GM18870 (cell line): ENCODE results near the gene NDUFA12.

Source experiments
- ATAC-seq: cut with Tn5 transposase; IDR thresholded peaks from one replicate; pipeline ENCODE4 v1.9.1; 2021; ENCODE audit warnings: moderate library complexity; ENCODE audit not compliant: unreplicated experiment

The NDUFA12 gene

DNA sequence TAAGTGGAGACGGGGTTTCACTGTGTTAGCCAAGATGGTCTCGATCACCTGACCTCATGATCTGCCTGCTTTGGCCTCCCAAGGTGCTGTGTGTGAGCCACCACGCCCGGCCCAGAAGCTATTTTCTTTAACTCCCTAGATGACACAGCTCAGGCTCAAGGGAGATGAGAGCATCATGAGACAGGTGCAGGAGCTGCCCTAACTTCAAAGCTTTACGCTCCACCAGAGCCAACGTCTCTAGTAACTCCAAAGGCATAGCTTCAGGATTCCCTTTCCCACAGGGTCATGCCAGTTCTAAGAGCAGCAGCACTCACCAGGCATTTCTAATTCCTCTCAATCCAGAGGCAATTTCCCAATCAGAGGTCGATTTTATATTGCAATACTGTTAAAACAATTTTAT, 21.0 kb downstream of the NDUFA12 start:
- no peak for ATAC-seq

DNA sequence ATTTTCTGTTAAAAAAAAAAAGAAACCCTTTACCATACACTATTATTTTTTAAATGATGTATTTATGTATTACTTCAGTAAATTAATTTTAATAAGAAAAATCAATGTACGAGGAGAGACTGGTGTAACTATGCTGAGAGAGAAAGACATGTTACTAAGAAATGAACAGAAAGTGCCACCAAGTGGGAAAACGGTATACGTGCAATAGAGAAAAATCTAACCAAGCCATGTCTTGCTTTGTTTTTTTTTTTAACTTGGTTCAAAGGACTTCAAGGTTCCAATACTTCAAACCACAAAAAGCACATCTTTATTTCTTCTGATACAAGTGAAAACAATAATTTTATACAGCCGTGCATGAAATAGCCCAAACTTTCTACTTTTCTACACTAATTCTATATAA, 22.9 kb downstream of the NDUFA12 start:
- ATAC-seq, result no peak

GRCh38 chr12:94979941-94980340, 23.6 kb downstream of the NDUFA12 start:
- ATAC-seq, result no peak

- ATAC-seq, result no peak
Observed at GRCh38 chr12:94977766-94978468, 25.6 kb downstream of the NDUFA12 start.

- ATAC-seq, result no peak
Observed at GRCh38 chr12:94973221-94973620, 30.3 kb downstream of the NDUFA12 start.

GRCh38 chr12:94972795-94973194, 30.7 kb downstream of the NDUFA12 start:
- ATAC-seq, result no peak

DNA sequence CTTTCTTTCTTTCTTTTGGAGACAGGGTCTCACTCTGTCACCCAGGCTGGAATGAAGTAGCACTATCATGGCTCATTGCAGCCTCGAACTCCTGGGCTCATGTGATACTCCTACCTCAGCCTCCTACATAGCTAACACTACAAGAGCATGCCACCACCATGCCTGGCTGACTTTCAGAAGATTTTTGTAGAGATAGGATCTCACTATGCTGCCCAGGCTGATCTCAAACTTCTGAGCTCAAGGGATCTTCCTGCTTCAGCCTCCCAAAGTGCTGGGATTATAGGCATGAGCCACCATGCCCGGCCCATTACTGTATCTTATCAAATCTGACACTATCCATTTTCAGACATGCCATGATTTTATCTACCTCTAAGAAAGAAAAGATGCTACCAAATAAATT, 31.6 kb downstream of the NDUFA12 start:
- no peak for ATAC-seq

- no peak for ATAC-seq
Observed at GRCh38 chr12:94970560-94970959, 32.9 kb downstream of the NDUFA12 start.

DNA sequence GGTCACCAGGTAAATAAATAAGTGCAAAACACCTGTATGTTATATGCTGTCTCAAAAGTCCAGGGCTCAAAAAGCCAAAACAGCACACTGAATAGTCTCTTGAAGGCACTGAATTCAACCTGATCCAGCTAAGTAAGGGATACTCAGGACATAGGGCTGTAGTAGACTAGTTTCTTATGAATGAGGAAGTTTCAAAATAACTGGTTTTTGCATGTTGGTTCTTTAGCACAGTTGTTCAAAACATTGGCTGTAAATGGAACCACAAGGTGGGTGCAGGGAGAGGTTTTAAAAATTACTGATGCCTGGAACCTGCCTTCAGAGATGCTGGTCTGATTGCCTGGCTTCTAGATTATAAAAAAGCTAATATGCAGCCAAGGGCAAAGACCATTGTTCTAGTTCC, 34.1 kb downstream of the NDUFA12 start:
- ATAC-seq, result no peak

DNA sequence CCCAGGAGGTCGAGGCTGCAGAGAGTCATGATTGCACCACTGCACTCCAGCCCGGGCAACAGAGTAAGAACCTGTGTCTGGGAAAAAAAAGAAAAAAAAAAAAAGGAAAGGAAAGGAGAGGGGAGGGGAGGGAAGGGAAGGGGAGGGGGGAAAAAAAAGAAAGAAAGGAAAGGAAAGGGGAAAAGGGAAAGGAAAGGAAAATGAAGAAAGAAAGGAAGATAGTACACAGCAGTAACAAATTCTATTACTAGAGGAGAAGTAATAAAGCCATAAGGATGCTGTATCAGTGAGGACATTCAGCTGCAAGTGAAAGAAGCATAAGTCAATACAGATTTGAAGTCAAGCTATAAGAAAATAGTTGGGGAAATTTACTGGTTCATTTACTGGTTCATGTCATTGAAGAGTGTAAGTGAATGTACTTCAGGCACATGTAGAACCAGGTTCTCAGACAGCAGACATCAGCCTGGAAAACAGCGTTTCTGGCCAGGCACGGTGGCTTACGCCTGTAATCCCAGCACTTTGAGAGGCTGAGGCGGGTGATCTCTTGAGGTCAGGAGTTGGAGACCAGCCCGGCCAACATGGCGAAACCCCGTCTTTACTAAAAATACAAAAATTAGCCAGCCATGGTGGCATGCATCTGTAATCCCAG, 37.4 kb downstream of the NDUFA12 start:
- no peak for ATAC-seq

DNA sequence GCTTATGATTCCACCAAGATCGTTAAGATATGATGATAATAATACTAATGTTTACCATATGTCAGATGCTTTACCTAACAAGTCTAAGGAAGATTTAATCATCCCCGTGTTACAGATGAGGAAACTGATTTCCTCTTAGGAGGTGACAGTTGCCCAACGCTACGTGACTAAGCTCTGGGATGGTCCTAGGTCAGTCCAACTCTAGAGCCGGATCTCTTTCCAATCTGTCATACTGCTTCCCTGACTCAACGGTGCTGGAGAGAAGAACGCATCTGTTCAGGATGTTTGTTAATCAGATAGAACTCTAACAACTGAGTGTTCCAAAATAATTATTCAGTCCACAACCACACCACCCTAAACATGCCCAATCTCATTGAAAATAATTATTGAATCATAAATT, 39.8 kb downstream of the NDUFA12 start:
- no peak for ATAC-seq

- ATAC-seq, result no peak
Observed at GRCh38 chr12:94962670-94963069, 40.8 kb downstream of the NDUFA12 start.

DNA sequence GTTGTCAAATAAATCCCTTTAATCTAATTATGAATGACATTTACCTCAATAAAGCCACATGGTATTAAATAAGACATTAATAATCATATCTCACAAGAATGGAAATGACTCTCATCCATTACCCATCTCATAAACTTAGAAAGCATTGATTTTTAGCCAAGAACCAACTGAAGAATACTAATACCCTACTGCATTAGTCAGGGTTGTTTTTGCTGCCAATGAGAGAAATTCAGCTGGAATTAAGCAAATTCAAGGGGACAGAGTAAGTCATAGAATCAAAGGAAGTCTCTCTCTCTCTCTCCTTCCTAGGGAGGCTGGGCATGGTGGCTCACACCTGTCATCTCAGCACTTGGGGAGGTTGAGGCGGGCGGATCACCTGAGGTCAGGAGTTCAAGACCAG, 41.6 kb downstream of the NDUFA12 start:
- ATAC-seq, result no peak

- no peak for ATAC-seq
Observed at GRCh38 chr12:94961256-94961824, 42.2 kb downstream of the NDUFA12 start.

DNA sequence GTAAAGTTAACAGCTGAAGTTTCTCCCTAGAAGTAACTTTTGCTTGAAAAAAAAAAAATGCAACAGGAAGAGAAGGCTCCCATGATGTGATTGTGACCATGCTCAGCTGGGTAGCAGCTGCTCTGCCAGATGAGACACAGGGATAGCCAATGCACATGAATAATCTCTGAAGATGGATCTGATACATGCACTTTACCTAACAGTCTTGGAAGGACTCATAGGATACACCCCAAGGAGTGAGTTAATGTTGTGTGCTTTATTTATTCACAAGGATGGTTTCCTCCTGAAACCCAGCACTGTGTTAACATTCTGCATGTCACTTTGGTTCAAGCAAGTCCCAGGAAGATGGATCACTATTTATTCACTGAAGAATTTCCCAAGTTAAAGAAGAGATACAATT, 46.5 kb downstream of the NDUFA12 start:
- ATAC-seq, result no peak

- ATAC-seq, result no peak
Observed at GRCh38 chr12:94954948-94955592, 48.4 kb downstream of the NDUFA12 start.

DNA sequence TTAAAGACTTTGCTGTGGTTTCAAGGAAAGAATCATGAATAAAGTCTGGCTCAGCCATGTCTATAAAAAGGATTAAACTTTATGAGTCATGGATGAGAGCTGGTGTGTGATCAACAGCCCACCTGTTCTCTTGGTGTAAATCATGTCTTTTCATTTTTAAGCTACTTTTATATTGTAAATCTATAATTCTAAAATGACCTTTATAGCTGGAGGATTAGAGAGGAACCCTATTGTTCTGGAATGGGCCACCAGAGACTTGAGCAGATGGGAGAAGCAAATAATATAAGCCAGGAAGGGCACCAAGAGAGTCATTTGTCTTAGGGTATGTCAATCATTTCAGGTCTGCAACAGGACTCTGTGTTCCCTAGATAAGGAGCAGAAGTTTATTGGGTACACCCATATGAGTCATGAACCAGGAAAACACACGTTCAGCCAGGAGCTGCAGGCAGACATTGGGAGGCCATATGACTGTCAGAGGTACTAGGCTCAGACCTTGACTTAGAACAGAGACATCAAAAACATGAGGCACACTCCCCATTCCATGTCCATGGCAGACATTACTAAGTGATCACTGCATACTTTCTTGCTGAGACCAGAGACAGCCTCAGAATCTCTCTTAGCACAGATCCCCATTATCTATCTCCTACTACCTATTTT, 49.3 kb downstream of the NDUFA12 start:
- no peak for ATAC-seq

DNA sequence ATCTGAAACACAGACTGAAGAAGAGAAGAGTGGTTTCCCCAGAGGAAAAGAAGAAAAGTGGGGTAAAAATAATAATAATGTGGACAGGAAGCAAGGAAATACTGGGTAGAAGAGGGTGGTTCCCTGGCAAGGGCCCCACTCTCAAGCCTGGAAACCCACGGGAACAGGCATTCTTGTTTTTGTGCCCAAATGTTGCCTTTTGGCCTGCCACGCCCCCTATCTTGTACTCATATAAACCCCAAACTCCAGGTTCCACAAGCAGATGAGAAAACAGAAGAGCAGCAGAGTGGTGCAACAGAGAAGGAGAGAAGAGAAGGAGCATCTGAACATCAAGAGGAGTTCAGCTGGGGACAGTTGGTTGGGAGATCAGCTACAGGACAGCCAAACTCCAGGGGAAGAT, 51.2 kb downstream of the NDUFA12 start:
- ATAC-seq, result no peak

GRCh38 chr12:94951071-94951934, 52.2 kb downstream of the NDUFA12 start:
- no peak for ATAC-seq

DNA sequence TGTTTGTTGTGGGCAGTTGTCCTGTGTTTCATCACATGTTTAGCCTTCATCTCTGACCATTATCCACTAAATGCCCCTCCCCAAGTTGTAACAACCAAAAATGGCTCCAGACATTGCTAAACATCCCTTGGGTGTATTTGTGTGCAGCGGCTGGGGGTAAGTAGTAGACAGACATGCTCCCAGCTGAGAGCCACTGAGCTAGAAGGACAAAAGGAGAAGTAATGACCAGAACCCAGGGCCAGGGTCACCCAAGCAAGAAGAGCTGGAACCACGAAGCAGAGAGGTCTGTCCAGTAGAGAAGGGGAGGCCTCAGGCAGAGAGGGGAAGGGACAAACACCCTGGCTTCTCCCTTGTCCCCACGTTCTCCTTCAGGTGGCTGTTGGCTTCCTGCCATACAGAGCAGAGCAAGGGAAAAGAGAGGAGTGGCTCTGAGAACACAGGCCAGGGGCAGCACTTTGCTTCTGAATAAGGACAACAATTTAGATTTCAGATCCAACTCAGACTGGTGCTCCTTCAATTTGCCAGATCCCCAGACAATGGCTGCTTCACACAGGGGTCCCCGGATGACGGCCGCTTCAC, 55.2 kb downstream of the NDUFA12 start:
- no peak for ATAC-seq
